GM21576 (cell line): ENCODE measurements around the gene CTXN3.
"Not testable (repeated sequence)": the region's sequence is repeated elsewhere in the genome, so short reads cannot be mapped to it uniquely, and the experiment has no call there.

Experiments used
- ATAC-seq: cut with Tn5 transposase; IDR thresholded peaks from one replicate; pipeline ENCODE4 v1.9.1; 2021; ENCODE audit warnings: mild to moderate bottlenecking, moderate library complexity; ENCODE audit not compliant: unreplicated experiment

The CTXN3 gene

DNA sequence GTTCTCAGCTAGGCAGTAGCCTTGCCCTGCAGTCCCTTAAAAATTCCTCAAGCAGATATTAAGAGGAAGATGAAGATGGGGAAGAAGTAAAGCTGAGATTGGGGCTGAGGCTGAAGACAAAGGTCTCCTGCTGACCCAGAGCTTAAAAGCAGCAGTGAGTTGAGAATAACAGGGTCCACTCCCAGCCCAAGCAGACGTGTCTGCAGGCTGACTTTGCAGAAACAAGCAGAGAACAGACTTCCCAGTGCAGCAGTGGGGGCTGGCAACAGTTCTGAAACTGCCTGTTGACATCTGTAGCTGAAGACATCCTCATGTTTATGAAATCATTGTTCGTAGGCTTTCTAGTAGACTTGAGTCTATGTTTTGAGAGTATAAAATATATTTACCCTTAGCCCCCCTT lies 1.1 kb downstream of the CTXN3 start:
- no peak for ATAC-seq

DNA sequence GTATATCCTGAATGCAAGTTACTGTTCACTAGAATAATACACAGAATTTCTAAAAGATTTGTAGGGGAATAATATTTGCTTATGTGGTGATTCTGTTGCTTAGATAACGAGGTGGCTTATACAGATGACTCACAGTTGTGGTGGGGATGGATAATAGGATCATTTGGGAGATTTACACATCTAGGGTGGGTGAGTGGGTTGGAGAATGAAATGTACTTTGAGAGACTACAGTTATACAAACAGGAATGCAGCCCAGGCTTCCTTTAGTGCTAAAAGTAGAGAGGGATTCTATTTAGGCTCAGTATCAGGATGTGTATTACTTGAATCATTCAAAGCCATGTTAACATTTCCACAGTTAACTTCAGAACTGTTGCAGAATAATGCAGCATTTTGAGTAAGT lies 1.8 kb downstream of the CTXN3 start:
- ATAC-seq, result no peak

- peak; percentile 47 for ATAC-seq
Measured at GRCh38 chr5:127652952-127653611, 4.2 kb downstream of the CTXN3 start.

DNA sequence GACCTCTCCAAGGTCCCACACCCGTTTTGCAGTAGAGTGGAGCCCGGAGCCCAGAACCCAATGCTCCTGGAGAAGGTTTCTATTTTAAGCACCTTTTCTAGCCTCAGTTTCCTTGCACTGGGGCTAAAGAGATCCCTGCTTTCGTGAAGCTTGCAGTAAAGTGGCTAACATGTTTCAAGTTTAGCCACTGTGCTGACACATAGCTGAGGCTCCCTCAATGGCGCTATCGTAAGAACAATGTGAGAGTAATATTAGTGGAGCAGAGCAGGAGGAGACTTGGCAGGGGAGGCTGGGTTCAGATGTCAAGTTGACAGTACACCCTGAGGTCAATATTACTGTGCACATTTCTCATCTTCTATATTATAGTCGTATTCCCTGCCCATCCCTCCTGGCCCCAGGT lies 7.9 kb downstream of the CTXN3 start:
- no peak for ATAC-seq

GRCh38 chr5:127660047-127660733 lies 11.3 kb downstream of the CTXN3 start:
- ATAC-seq, result no peak

DNA sequence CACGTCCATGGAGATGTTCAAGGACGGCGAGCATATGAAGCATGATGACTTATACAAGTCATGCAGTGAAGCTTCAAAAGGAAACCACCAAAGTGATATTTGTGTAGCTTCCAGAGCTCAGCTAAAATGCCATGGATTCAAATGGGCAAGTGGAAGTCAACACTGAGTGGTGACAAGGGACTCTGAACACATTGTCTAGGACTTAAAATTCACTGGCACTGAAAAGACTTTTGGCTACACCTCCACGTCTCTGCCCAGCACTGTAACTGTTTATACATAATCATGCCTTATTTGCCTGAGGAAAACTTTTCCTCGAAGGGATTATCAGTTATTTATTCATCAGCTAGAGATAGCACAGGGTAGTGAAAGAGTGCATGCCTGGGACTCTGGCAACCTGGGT lies 15.2 kb downstream of the CTXN3 start:
- no peak for ATAC-seq

DNA sequence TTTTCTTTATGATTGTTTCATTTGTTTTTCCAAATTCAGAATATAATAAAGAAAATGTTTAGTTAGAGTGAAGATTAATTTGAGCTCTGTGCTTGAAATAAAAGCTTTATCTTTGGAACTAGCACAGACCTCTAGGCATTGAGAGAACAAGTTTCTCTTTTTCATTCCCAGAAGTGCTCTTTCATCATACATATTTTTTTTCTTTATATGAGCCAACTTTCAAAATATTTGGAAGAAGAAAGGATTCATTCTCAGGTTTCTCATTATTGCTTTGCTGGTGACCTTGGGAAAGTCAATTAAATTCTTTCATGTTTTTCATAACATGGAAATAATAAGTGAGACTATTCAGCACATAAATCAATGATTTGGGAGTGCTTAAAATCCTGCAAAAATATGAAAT lies 16.8 kb downstream of the CTXN3 start:
- no peak for ATAC-seq

DNA sequence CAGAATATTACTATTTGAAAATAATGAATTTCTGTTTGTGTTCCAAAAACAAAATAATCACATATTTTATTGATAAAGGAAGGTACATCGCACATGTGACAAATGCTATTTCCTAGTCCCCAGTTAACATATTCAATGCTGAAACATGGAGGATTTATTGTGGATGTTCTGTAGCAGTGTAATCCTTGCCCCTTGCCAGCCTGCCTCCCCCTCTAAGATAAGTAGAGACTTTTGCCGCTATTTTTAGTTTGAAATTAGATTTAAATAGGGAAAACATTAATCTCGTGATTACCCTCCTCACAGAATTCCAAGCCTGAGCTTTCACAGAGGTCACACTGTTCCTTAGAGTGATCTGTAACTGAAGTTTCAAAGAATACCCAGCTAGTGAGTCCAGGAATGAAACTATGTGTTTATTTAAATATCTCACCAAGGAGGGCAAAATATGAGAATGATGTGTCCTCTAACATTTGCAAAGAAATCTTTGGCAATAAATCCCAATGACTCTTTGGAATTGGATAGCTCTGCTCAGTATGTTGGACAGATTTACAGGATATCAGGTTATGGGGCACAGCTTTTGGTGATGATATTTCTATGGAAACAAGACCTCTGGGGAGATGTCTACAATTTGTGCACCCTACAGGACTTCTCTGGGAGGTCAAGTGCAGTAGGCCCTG lies 17.3 kb downstream of the CTXN3 start:
- no peak for ATAC-seq

GRCh38 chr5:127667926-127668325 lies 19.0 kb downstream of the CTXN3 start:
- ATAC-seq, result no peak

- ATAC-seq, result no peak
Measured at GRCh38 chr5:127671218-127671617, 22.3 kb downstream of the CTXN3 start.

- ATAC-seq, result no peak
Measured at GRCh38 chr5:127673117-127673800, 24.4 kb downstream of the CTXN3 start.

- ATAC-seq, result not testable (repeated sequence)
Measured at GRCh38 chr5:127676951-127677350, 28.1 kb downstream of the CTXN3 start.

DNA sequence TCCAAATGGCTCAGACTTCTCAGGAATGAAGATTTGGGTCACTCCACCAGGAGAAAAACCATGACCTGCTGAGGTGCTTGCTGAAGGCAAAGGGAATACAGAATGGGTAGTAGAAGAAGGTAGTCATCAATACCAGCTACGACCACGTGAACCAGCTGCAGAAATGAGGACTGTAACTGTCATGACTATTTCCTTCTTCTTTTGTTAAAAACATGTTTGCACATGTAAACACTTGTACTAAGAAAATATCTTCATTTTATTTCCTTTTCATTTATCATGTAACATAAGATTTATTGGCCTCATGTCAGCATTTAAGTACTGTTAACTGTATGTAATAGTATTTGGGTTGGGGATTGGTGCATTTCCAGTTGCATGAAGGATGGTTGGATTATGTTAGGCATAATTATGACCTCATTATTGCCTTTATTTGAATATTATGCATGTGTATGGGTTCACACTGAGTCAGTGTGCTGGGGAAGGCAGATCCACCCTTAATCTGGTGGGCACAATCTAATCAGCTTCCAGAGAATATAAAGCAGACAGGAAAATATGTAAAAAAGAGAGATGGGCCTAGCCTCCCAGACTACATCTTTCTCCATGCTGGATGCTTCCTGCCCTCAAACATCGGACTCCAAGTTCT lies 30.9 kb downstream of the CTXN3 start:
- not testable (repeated sequence) for ATAC-seq

- ATAC-seq, result no peak
Measured at GRCh38 chr5:127680595-127680994, 31.7 kb downstream of the CTXN3 start.

GRCh38 chr5:127683008-127683407 lies 34.1 kb downstream of the CTXN3 start:
- no peak for ATAC-seq

GRCh38 chr5:127684726-127685467 lies 36.0 kb downstream of the CTXN3 start:
- ATAC-seq, result no peak

DNA sequence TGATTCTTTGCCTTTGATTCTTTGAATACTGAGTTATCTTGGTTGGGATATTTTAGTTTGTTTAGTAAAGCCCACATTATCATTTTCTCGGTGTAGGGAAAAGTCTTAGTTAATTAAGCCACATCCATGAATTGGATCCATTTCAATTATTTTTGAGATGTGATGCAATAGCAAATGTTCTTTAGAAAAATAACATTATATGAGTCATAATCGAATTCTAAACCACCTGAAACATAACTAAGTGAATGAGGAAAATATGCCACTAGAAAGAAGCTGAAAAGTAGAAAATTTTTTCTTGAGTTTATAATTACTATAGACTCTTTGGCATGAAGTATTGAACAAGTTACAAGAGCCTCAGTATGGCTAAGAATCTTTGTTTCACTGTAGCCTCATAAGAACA lies 36.8 kb downstream of the CTXN3 start:
- ATAC-seq, result no peak

- no peak for ATAC-seq
Measured at GRCh38 chr5:127686424-127686823, 37.5 kb downstream of the CTXN3 start.

- ATAC-seq, result no peak
Measured at GRCh38 chr5:127694518-127695171, 45.8 kb downstream of the CTXN3 start.

GRCh38 chr5:127695346-127695745 lies 46.5 kb downstream of the CTXN3 start:
- no peak for ATAC-seq
